Tibial artery (tissue), 4 donors: ENCODE results near the gene XIRP1.
A peak's percentile ranks its signal among the peaks of the same experiment; 100 is the strongest.

Experiments used
- DNase-seq, 2 donors: peaks; one replicate each; pipeline ENCODE4 v3.0.0-alpha.2; 2019
- H3K27ac ChIP-seq, 2 donors: fragments of 200-600 bp; sonication (generic) in 1 of 2; 1 replicate in 1 of 2; 2 replicates in 1 of 2; pipeline ENCODE4 v1.5.1; 2018 to 2019; ENCODE audit warnings: mild to moderate bottlenecking in 1 of 2
- H3K27me3 ChIP-seq, 2 donors: fragments of 200-600 bp; sonication (generic) in 1 of 2; one replicate each; pipeline versions ENCODE4 v1.5.1 to v1.6.0; 2016 to 2019
- H3K36me3 ChIP-seq, 3 donors: fragments of 200-600 bp; sonication (generic) in 2 of 3; one replicate each; pipeline ENCODE4 v1.5.1; 2016 to 2019; ENCODE audit warnings: mild to moderate bottlenecking in 2 of 3
- H3K4me1 ChIP-seq, 4 donors: fragments of 200-600 bp; sonication (generic) in 2 of 4; 1 replicate in 3 of 4; 2 replicates in 1 of 4; pipeline ENCODE4 v1.5.1; 2016 to 2019
- H3K4me3 ChIP-seq, 2 donors: fragments of 200-600 bp; sonication (generic) in 1 of 2; 1 replicate in 1 of 2; 2 replicates in 1 of 2; pipeline ENCODE4 v1.5.1; 2018 to 2019; ENCODE audit warnings: mild to moderate bottlenecking in 2 of 2
- H3K9me3 ChIP-seq, 3 donors: fragments of 200-600 bp; sonication (generic) in 1 of 3; one replicate each; pipeline ENCODE4 v1.5.1; 2016 to 2019
- CTCF ChIP-seq, 2 experiments: fragments of 200-600 bp in 1 of 2; fragments of 450-650 bp in 1 of 2; IDR thresholded peaks; one replicate each; pipeline ENCODE4 v1.5.1; 2017 to 2019; ENCODE audit warnings: antibody characterized with exemption in 2 of 2, mild to moderate bottlenecking in 1 of 2, moderate library complexity in 1 of 2
- intact Hi-C: fragments of 100-400 bp; cut with DNase I; formaldehyde crosslinking; loops from one replicate; pipeline ENCODE4 v1.15.0; 2023; ENCODE audit warnings: low total_unique reads

The XIRP1 gene

GRCh38 chr3:39134305-39134704, 58.1 kb downstream of the XIRP1 start:
- Histone ChIP-seq H3K9me3 (no peaks in the 10 kb centered on the region), H3K27ac (no peak overlapping the region), H3K4me3 (no peak overlapping the region), H3K36me3 (peaks cover 0 to 53% (median 8%) of the 10 kb centered on the region in 3 donors), H3K27me3 (no peaks in the 10 kb centered on the region), H3K4me1 (peaks cover 0 to 13% (median 8%) of the 10 kb centered on the region in 4 donors)
- peak in 1 of 2 donors; percentile 8 for DNase-seq
- intact Hi-C loops: no loop called here
- TF ChIP-seq CTCF (IDR thresholded peaks at IDR 0.05): no peak

- TF ChIP-seq CTCF (IDR thresholded peaks at IDR 0.05): no peak
- DNase-seq: peak in 1 of 2 donors; percentile 11
- intact Hi-C loops: no loop called here
- no peaks in the 10 kb centered on the region for H3K9me3 ChIP-seq
- no peaks in the 10 kb centered on the region for H3K27me3 ChIP-seq
- peaks cover 0 to 53% (median 8%) of the 10 kb centered on the region in 3 donors for H3K36me3 ChIP-seq
- peaks cover 0 to 8% (median 5%) of the 10 kb centered on the region in 4 donors for H3K4me1 ChIP-seq
- H3K4me3 ChIP-seq: no peak overlapping the region
- no peak overlapping the region for H3K27ac ChIP-seq
Observed at GRCh38 chr3:39133822-39134221, 58.6 kb downstream of the XIRP1 start.
